ENCODE results near the gene CAP2. TPM values are rescaled to one million over a fixed set of nuclear protein-coding genes. Genes with fewer than 3 reads are reported as not detected.
"Not testable (repeated sequence)": the region's sequence is repeated elsewhere in the genome, so short reads cannot be mapped to it uniquely, and the experiment has no call there.

CAP2 gene
- total RNA-seq, 1 experiment from 2014 or later = 34.0 TPM

GRCh38 chr6:17385660-17386059 lies 7.7 kb upstream of the CAP2 start:
- peaks cover 24% of the 10 kb centered on the region for H3K4me1 ChIP-seq (replicated peaks)
- no peaks in the 10 kb centered on the region for H3K36me3 ChIP-seq
- no peaks in the 10 kb centered on the region for H3K9me3 ChIP-seq (replicated peaks)
- H3K4me3 ChIP-seq = no peak overlapping the region
- DNase-seq (ENCODE audit: low read depth in 1 of 2, low spot score in 2 of 2) = peak in 1 of 2 experiments; percentile 17
- H3K27me3 ChIP-seq (replicated peaks) = no peaks in the 10 kb centered on the region
- H3K27ac ChIP-seq = no peak overlapping the region

- peaks cover 18% of the 10 kb centered on the region for H3K4me1 ChIP-seq (replicated peaks)
Measured at GRCh38 chr6:17388365-17388764, 5.0 kb upstream of the CAP2 start.

GRCh38 chr6:17389274-17389847 lies 4.0 kb upstream of the CAP2 start:
- H3K4me1 ChIP-seq (replicated peaks) = peaks cover 18% of the 10 kb centered on the region
- no peak overlapping the region for H3K27ac ChIP-seq
- no peaks in the 10 kb centered on the region for H3K36me3 ChIP-seq
- no peak overlapping the region for H3K4me3 ChIP-seq
- no peaks in the 10 kb centered on the region for H3K27me3 ChIP-seq (replicated peaks)
- DNase-seq (ENCODE audit: low read depth in 1 of 2, low spot score in 2 of 2) = no peak
- H3K9me3 ChIP-seq (replicated peaks) = no peaks in the 10 kb centered on the region

More at GRCh38 chr6:17388365-17388764, 5.0 kb upstream of the CAP2 start:
- Histone ChIP-seq H3K4me3 (no peak overlapping the region), H3K9me3 (replicated peaks) (no peaks in the 10 kb centered on the region), H3K36me3 (no peaks in the 10 kb centered on the region), H3K27me3 (replicated peaks) (no peaks in the 10 kb centered on the region), H3K27ac (no peak overlapping the region)
- no peak for DNase-seq (ENCODE audit: low read depth in 1 of 2, low spot score in 2 of 2)

- Histone ChIP-seq H3K36me3 (peaks cover 4% of the 10 kb centered on the region), H3K9me3 (replicated peaks) (no peaks in the 10 kb centered on the region), H3K4me1 (replicated peaks) (peaks cover 24% of the 10 kb centered on the region), H3K27me3 (replicated peaks) (no peaks in the 10 kb centered on the region), H3K4me3 (no peak overlapping the region), H3K27ac (no peak overlapping the region)
- no peak for DNase-seq (ENCODE audit: low read depth in 1 of 2, low spot score in 2 of 2)
Measured at GRCh38 chr6:17390276-17390675, 3.1 kb upstream of the CAP2 start.

- Histone ChIP-seq H3K9me3 (replicated peaks) (no peaks in the 10 kb centered on the region), H3K27me3 (replicated peaks) (no peaks in the 10 kb centered on the region), H3K4me1 (replicated peaks) (peaks cover 19% of the 10 kb centered on the region), H3K36me3 (peaks cover 21% of the 10 kb centered on the region), H3K4me3 (no peak overlapping the region), H3K27ac (no peak overlapping the region)
- DNase-seq (ENCODE audit: low read depth in 1 of 2, low spot score in 2 of 2) = no peak
Measured at GRCh38 chr6:17391976-17392375, 1.4 kb upstream of the CAP2 start.

GRCh38 chr6:17393892-17394631 lies 667 bp downstream of the CAP2 start:
- H3K27ac ChIP-seq = peak overlapping the region; percentile 92
- DNase-seq (ENCODE audit: low read depth in 1 of 2, low spot score in 2 of 2) = peak; percentile 83 to 90
- no peaks in the 10 kb centered on the region for H3K9me3 ChIP-seq (replicated peaks)
- H3K4me1 ChIP-seq (replicated peaks) = peaks cover 19% of the 10 kb centered on the region
- H3K36me3 ChIP-seq = peaks cover 30% of the 10 kb centered on the region
- peak overlapping the region; percentile 70 for H3K4me3 ChIP-seq
- no peaks in the 10 kb centered on the region for H3K27me3 ChIP-seq (replicated peaks)

GRCh38 chr6:17395112-17395511 lies 1.7 kb downstream of the CAP2 start:
- DNase-seq (ENCODE audit: low read depth in 1 of 2, low spot score in 2 of 2) = no peak
- Histone ChIP-seq H3K4me1 (replicated peaks) (peaks cover 19% of the 10 kb centered on the region), H3K27me3 (replicated peaks) (no peaks in the 10 kb centered on the region), H3K4me3 (peak overlapping the region; percentile 70), H3K36me3 (peaks cover 37% of the 10 kb centered on the region), H3K9me3 (replicated peaks) (no peaks in the 10 kb centered on the region), H3K27ac (peak overlapping the region; percentile 92)

GRCh38 chr6:17396256-17396655 lies 2.9 kb downstream of the CAP2 start:
- H3K4me1 ChIP-seq (replicated peaks) = peaks cover 19% of the 10 kb centered on the region

GRCh38 chr6:17397764-17398194 lies 4.4 kb downstream of the CAP2 start:
- DNase-seq (ENCODE audit: low read depth in 1 of 2, low spot score in 2 of 2) = no peak
- H3K27me3 ChIP-seq (replicated peaks) = no peaks in the 10 kb centered on the region
- no peak overlapping the region for H3K27ac ChIP-seq
- peaks cover 41% of the 10 kb centered on the region for H3K36me3 ChIP-seq
- H3K4me1 ChIP-seq (replicated peaks) = peaks cover 13% of the 10 kb centered on the region
- no peaks in the 10 kb centered on the region for H3K9me3 ChIP-seq (replicated peaks)
- no peak overlapping the region for H3K4me3 ChIP-seq

More at GRCh38 chr6:17396256-17396655, 2.9 kb downstream of the CAP2 start:
- no peak for DNase-seq (ENCODE audit: low read depth in 1 of 2, low spot score in 2 of 2)
- Histone ChIP-seq H3K27me3 (replicated peaks) (no peaks in the 10 kb centered on the region), H3K4me3 (no peak overlapping the region), H3K9me3 (replicated peaks) (no peaks in the 10 kb centered on the region), H3K36me3 (peaks cover 41% of the 10 kb centered on the region), H3K27ac (no peak overlapping the region)

GRCh38 chr6:17405181-17405943 lies 12.0 kb downstream of the CAP2 start:
- not testable (repeated sequence) for DNase-seq (ENCODE audit: low read depth in 1 of 2, low spot score in 2 of 2); H3K27me3 ChIP-seq (replicated peaks); H3K4me1 ChIP-seq (replicated peaks); H3K9me3 ChIP-seq (replicated peaks); H3K4me3 ChIP-seq; H3K27ac ChIP-seq
- H3K36me3 ChIP-seq = peaks cover 14% of the 10 kb centered on the region

GRCh38 chr6:17405944-17406245 lies 12.5 kb downstream of the CAP2 start:
- Histone ChIP-seq H3K27me3 (replicated peaks) (no peaks in the 10 kb centered on the region), H3K4me1 (replicated peaks) (no peaks in the 10 kb centered on the region), H3K9me3 (replicated peaks) (no peaks in the 10 kb centered on the region), H3K27ac (no peak overlapping the region), H3K36me3 (peaks cover 19% of the 10 kb centered on the region; the same call in 1 of the 2 replicates), H3K4me3 (no peak overlapping the region)
- no peak for DNase-seq (ENCODE audit: low read depth in 1 of 2, low spot score in 2 of 2)

- H3K27me3 ChIP-seq (replicated peaks) = no peaks in the 10 kb centered on the region
- no peak overlapping the region for H3K27ac ChIP-seq
- DNase-seq (ENCODE audit: low read depth in 1 of 2, low spot score in 2 of 2) = no peak
- peaks cover 25% of the 10 kb centered on the region; the same call in 1 of the 2 replicates for H3K36me3 ChIP-seq
- no peak overlapping the region for H3K4me3 ChIP-seq
- H3K9me3 ChIP-seq (replicated peaks) = no peaks in the 10 kb centered on the region
- H3K4me1 ChIP-seq (replicated peaks) = peaks cover 13% of the 10 kb centered on the region
Measured at GRCh38 chr6:17408081-17408480, 14.7 kb downstream of the CAP2 start.

- no peaks in the 10 kb centered on the region for H3K9me3 ChIP-seq (replicated peaks)
- H3K4me1 ChIP-seq (replicated peaks) = peaks cover 25% of the 10 kb centered on the region
- no peak for DNase-seq (ENCODE audit: low read depth in 1 of 2, low spot score in 2 of 2)
- H3K27ac ChIP-seq = no peak overlapping the region
- H3K27me3 ChIP-seq (replicated peaks) = no peaks in the 10 kb centered on the region
- H3K36me3 ChIP-seq = peaks cover 25% of the 10 kb centered on the region; the same call in 1 of the 2 replicates
- no peak overlapping the region for H3K4me3 ChIP-seq
Measured at GRCh38 chr6:17410281-17410680, 16.9 kb downstream of the CAP2 start.

- Histone ChIP-seq H3K27me3 (replicated peaks) (no peaks in the 10 kb centered on the region), H3K27ac (peak overlapping the region; percentile 80), H3K9me3 (replicated peaks) (no peaks in the 10 kb centered on the region), H3K4me3 (no peak overlapping the region), H3K4me1 (replicated peaks) (peaks cover 48% of the 10 kb centered on the region), H3K36me3 (peaks cover 17% of the 10 kb centered on the region; the same call in 1 of the 2 replicates)
- peak in 1 of 2 experiments; percentile 71 for DNase-seq (ENCODE audit: low read depth in 1 of 2, low spot score in 2 of 2)
Measured at GRCh38 chr6:17413313-17413750, 19.9 kb downstream of the CAP2 start.
